ENCODE measurements around the gene PRKCB.

Gene PRKCB

GRCh38 chr16:24178496-24178895, 342.7 kb downstream of the PRKCB start:
- H3K4me3 ChIP-seq (ENCODE audit: low read depth, low read length): no peak overlapping the region
- TF ChIP-seq CTCF (IDR thresholded peaks at IDR 0.05; ENCODE audit: control insufficient read depth, extremely low read depth, insufficient read depth): no peak
- no peak for DNase-seq (ENCODE audit: low read depth)

DNA sequence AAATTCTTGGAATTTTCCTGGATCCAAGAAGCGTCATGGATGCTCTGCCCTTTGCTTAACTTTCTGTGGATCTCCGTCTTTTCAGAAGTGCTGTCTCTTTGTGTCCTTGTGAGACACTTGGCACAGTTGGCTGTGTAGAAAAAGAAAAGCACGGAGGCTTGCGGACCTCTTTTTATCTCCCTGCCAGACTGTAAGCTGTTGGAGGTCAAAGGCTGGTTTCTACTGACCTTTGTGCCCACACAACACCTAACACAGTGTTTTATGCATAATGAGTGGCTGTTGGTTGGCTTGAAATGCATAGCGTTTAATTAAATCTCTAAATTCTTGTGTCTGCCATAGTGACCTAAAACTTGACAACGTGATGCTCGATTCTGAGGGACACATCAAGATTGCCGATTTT, 344.7 kb downstream of the PRKCB start:
- no peak for TF ChIP-seq CTCF (IDR thresholded peaks at IDR 0.05; ENCODE audit: control insufficient read depth, extremely low read depth, insufficient read depth)
- DNase-seq (ENCODE audit: low read depth): no peak
- no peak overlapping the region for H3K4me3 ChIP-seq (ENCODE audit: low read depth, low read length)

DNA sequence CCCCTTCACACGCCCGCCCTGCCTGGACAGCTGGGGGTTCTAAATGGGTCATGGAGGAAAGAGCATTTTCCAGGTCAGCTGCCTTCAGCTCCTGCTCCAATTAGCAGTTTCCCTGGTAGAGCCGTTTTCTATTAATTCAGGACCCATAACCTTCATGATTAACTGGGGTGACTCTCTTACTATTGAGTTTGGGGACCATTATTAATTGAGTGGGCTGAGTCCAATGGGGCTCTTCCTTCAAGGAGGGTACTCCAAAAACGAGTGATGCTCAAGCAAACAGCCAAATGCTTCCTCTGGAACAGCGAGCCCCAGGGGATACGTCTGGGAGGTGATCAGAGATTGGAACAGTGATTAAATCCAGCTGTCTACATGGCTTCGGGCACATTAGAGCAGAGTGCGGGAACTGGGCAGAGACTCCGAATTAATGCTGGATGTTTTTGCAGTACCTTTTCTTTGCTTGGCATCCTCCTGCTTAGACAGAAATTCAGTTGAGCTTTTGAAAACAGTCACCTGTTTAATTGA, 352.3 kb downstream of the PRKCB start:
- TF ChIP-seq CTCF (IDR thresholded peaks at IDR 0.05; ENCODE audit: control insufficient read depth, extremely low read depth, insufficient read depth): no peak
- DNase-seq (ENCODE audit: low read depth): no peak
- H3K4me3 ChIP-seq (ENCODE audit: low read depth, low read length): no peak overlapping the region

- H3K4me3 ChIP-seq (ENCODE audit: low read depth, low read length): no peak overlapping the region
- DNase-seq (ENCODE audit: low read depth): no peak
- TF ChIP-seq CTCF (IDR thresholded peaks at IDR 0.05; ENCODE audit: control insufficient read depth, extremely low read depth, insufficient read depth): no peak
Observed at GRCh38 chr16:24188751-24189318, 353.1 kb downstream of the PRKCB start.

DNA sequence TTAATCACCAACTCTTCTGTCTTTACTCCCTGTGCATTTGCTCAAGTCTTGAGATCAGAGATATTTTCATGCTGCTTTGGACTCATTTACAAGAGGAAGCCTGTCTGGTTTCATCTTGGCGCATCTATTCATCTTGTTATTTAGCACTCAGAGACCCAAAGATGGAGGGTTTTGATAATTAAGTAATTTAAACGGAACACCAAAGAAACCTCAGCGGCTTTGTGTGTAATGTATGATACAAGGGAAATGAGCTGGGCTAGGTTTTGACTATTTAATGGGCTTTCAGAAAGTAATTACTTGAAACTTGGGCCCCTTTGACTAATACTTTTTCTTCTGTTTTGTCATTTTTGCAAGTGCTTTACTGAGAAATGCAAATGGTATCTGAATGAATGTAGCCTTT, 354.2 kb downstream of the PRKCB start:
- H3K4me3 ChIP-seq (ENCODE audit: low read depth, low read length): no peak overlapping the region
- no peak for DNase-seq (ENCODE audit: low read depth)
- TF ChIP-seq CTCF (IDR thresholded peaks at IDR 0.05; ENCODE audit: control insufficient read depth, extremely low read depth, insufficient read depth): no peak

- DNase-seq (ENCODE audit: low read depth): no peak
- H3K4me3 ChIP-seq (ENCODE audit: low read depth, low read length): no peak overlapping the region
- TF ChIP-seq CTCF (IDR thresholded peaks at IDR 0.05; ENCODE audit: control insufficient read depth, extremely low read depth, insufficient read depth): no peak
Observed at GRCh38 chr16:24191876-24192402, 356.2 kb downstream of the PRKCB start.

DNA sequence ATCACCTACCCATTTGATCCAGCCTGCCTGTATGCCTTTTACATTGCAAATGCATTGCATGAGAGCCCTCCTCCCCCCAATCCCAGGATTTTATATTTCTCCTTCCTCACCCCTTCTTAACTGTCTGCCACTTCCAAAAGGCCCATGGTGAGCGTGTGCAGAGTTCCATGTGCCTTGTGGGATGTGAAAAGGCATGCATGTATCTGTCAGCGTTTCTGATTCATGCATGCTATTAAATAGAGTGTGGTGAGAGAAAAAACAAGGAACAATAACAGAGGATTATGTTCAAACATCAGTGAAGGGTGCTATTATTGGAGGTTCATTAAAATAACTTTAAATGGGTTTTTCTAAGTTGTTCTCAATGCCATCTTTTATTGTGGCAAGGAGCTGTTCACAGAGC, 359.4 kb downstream of the PRKCB start:
- DNase-seq (ENCODE audit: low read depth): no peak
- H3K4me3 ChIP-seq (ENCODE audit: low read depth, low read length): no peak overlapping the region
- TF ChIP-seq CTCF (IDR thresholded peaks at IDR 0.05; ENCODE audit: control insufficient read depth, extremely low read depth, insufficient read depth): no peak

Measured in LNCaP clone FGC (cell line).